WTC11 (cell line): Measurements from ENCODE around the gene COMMD10. TPM values are rescaled to one million over a fixed set of nuclear protein-coding genes. Genes with fewer than 3 reads are reported as not detected.

ENCODE experiments used
- ATAC-seq: fragments of 200-7000 bp; cut with Tn5 transposase; 2 replicates; pipeline ENCODE4 v1.10.0; 2021; ENCODE audit warnings: mild to moderate bottlenecking, moderate library complexity
- CTCF ChIA-PET: fragments of 300-600 bp; sonication (Branson Sonifier 250); formaldehyde crosslinking; loops from one replicate; lab custom pipeline; 2021; ENCODE audit warnings: antibody characterized with exemption; lab: Charles Lee
- POLR2A ChIA-PET: fragments of 350-600 bp; sonication (Branson Sonifier 250); formaldehyde crosslinking; loops from one replicate; lab custom pipeline; 2021; ENCODE audit warnings: antibody characterized with exemption; lab: Charles Lee
- DNase-seq: peaks from one replicate; pipeline ENCODE4 v3.0.0; 2021; ENCODE audit warnings: low spot score
- H3K27ac Mint-ChIP-seq: 2 replicates; pipeline ENCODE4 v1.8.0; 2021; ENCODE audit warnings: mixed read lengths
- H3K27me3 Mint-ChIP-seq: 2 replicates; pipeline ENCODE4 v1.8.0; 2021; ENCODE audit warnings: low read depth, mild to moderate bottlenecking, moderate library complexity, mixed read lengths
- H3K36me3 Mint-ChIP-seq: 2 replicates; pipeline ENCODE4 v1.8.0; 2021; ENCODE audit warnings: mixed read lengths
- H3K4me1 Mint-ChIP-seq: 2 replicates; pipeline ENCODE4 v1.8.0; 2022; ENCODE audit warnings: mixed read lengths
- H3K4me3 Mint-ChIP-seq: 2 replicates; pipeline ENCODE4 v1.8.0; 2021; ENCODE audit warnings: mild to moderate bottlenecking, moderate library complexity, mixed read lengths
- H3K9me3 Mint-ChIP-seq: 2 replicates; pipeline ENCODE4 v1.8.0; 2021; ENCODE audit warnings: mixed read lengths
- ATF2 ChIP-seq: sonication (generic); formaldehyde crosslinking; IDR thresholded peaks from 2 replicates; pipeline ENCODE4 v1.8.1; 2022; ENCODE audit warnings: low read depth, missing genetic modification reagents, borderline replicate concordance
- ATF6 ChIP-seq: sonication (generic); formaldehyde crosslinking; IDR thresholded peaks from 2 replicates; pipeline ENCODE4 v1.8.1; 2023; ENCODE audit warnings: mild to moderate bottlenecking, missing genetic modification reagents
- CBFB ChIP-seq: sonication (generic); formaldehyde crosslinking; IDR thresholded peaks from 2 replicates; pipeline ENCODE4 v1.8.1; 2022; ENCODE audit warnings: mild to moderate bottlenecking, low read depth, missing genetic modification reagents
- CREB1 ChIP-seq: sonication (generic); formaldehyde crosslinking; IDR thresholded peaks from 2 replicates; pipeline ENCODE4 v1.8.0; 2023; ENCODE audit warnings: mild to moderate bottlenecking, missing genetic modification reagents
- EMX1 ChIP-seq: fragments of 250-450 bp; sonication (Bioruptor Pico); IDR thresholded peaks from 2 replicates; pipeline ENCODE4 v1.8.0; 2021; ENCODE audit warnings: mild to moderate bottlenecking
- FOXJ3 ChIP-seq: sonication (generic); formaldehyde crosslinking; IDR thresholded peaks from 2 replicates; pipeline ENCODE4 v1.9.0; 2021; ENCODE audit warnings: missing genetic modification reagents, mild to moderate bottlenecking, borderline replicate concordance
- GTF2I ChIP-seq: fragments of 250-450 bp; sonication (Bioruptor Pico); conservative IDR thresholded peaks from 2 replicates; pipeline ENCODE4 v1.4.0; 2021; ENCODE audit warnings: mild to moderate bottlenecking
- HMGA2 ChIP-seq: fragments of 250-450 bp; sonication (Bioruptor Pico); IDR thresholded peaks from 2 replicates; pipeline ENCODE4 v1.4.0; 2021; ENCODE audit warnings: mild to moderate bottlenecking, moderate library complexity
- JAZF1 ChIP-seq: fragments of 250-450 bp; sonication (Bioruptor Pico); IDR thresholded peaks from 2 replicates; pipeline ENCODE4 v1.9.0; 2021; ENCODE audit warnings: moderate library complexity, mild to moderate bottlenecking, inconsistent platforms
- MXD4 ChIP-seq: fragments of 250-450 bp; sonication (Bioruptor Pico); IDR thresholded peaks from 2 replicates; pipeline ENCODE4 v1.8.0; 2021; ENCODE audit warnings: mild to moderate bottlenecking, moderate library complexity, borderline replicate concordance
- NFE2L1 ChIP-seq: sonication (generic); formaldehyde crosslinking; IDR thresholded peaks from 2 replicates; pipeline ENCODE4 v1.8.1; 2023; ENCODE audit warnings: missing genetic modification reagents
- NR3C1 ChIP-seq: sonication (generic); formaldehyde crosslinking; conservative IDR thresholded peaks from 2 replicates; pipeline ENCODE4 v1.8.1; 2023; ENCODE audit warnings: low read depth, mild to moderate bottlenecking, missing genetic modification reagents
- OVOL2 ChIP-seq: fragments of 250-450 bp; sonication (Bioruptor Pico); IDR thresholded peaks from 2 replicates; pipeline ENCODE4 v1.9.0; 2021; ENCODE audit warnings: mild to moderate bottlenecking, borderline replicate concordance
- PRRX2 ChIP-seq: fragments of 250-450 bp; sonication (Bioruptor Pico); IDR thresholded peaks from 2 replicates; pipeline ENCODE4 v1.8.0; 2021; ENCODE audit warnings: mild to moderate bottlenecking
- SMAD3 ChIP-seq: sonication (generic); formaldehyde crosslinking; IDR thresholded peaks from 2 replicates; pipeline ENCODE4 v1.8.0; 2022; ENCODE audit warnings: missing genetic modification reagents, mild to moderate bottlenecking, borderline replicate concordance
- USF2 ChIP-seq: sonication (generic); formaldehyde crosslinking; IDR thresholded peaks from 2 replicates; pipeline ENCODE4 v1.8.1; 2023; ENCODE audit warnings: mild to moderate bottlenecking, missing genetic modification reagents, moderate library complexity
- ZMAT4 ChIP-seq: fragments of 250-450 bp; sonication (Bioruptor Pico); IDR thresholded peaks from 2 replicates; pipeline ENCODE4 v1.9.0; 2021; ENCODE audit warnings: mild to moderate bottlenecking
- ZNF121 ChIP-seq: sonication (generic); formaldehyde crosslinking; IDR thresholded peaks from 2 replicates; pipeline ENCODE4 v1.8.0; 2023; ENCODE audit warnings: missing genetic modification reagents
- ZNF219 ChIP-seq: sonication (generic); formaldehyde crosslinking; IDR thresholded peaks from 2 replicates; pipeline ENCODE4 v1.8.0; 2023; ENCODE audit warnings: missing genetic modification reagents, mild to moderate bottlenecking, borderline replicate concordance
- ZNF281 ChIP-seq: sonication (generic); formaldehyde crosslinking; IDR thresholded peaks from 2 replicates; pipeline ENCODE4 v1.8.0; 2023; ENCODE audit warnings: mild to moderate bottlenecking, missing genetic modification reagents
- ZNF396 ChIP-seq: fragments of 250-450 bp; sonication (Bioruptor Pico); IDR thresholded peaks from 2 replicates; pipeline ENCODE4 v1.8.0; 2021; ENCODE audit warnings: mild to moderate bottlenecking, moderate library complexity, borderline replicate concordance
- total RNA-seq: library from RNA; stranded (reverse); gene quantifications from 3 replicates; pipeline ENCODE4 v1.2.3, GENCODE V29; 2021
- TF ChIP-seq, protein P1 (sequence below): sonication (generic); formaldehyde crosslinking; IDR thresholded peaks from 2 replicates; pipeline ENCODE4 v1.8.1; 2023; ENCODE audit warnings: mild to moderate bottlenecking, moderate library complexity, missing genetic modification reagents
- TF ChIP-seq, protein P2 (sequence below): sonication (generic); formaldehyde crosslinking; IDR thresholded peaks from 2 replicates; pipeline ENCODE4 v1.8.0; 2022; ENCODE audit warnings: mild to moderate bottlenecking, missing genetic modification reagents

COMMD10 gene
- total RNA-seq, 1 experiment from 2014 or later: 34.5 TPM

- ChIA-PET CTCF (no interaction called here), POLR2A (no interaction called here)
- peaks cover 12% of the 10 kb centered on the region; the same call in 1 of the 2 replicates for H3K9me3 Mint-ChIP-seq
- H3K27ac Mint-ChIP-seq: no peak overlapping the region
- DNase-seq (no peak), ATAC-seq (no peak)
- H3K4me3 Mint-ChIP-seq: no peak overlapping the region
- H3K4me1 Mint-ChIP-seq: peaks cover 2% of the 10 kb centered on the region; the same call in 1 of the 2 replicates
- H3K27me3 Mint-ChIP-seq: peaks cover 3% of the 10 kb centered on the region; the same call in 1 of the 2 replicates
- TF ChIP-seq ZNF396 (CRISPR knock-in tag): no peak
- no peak for TF ChIP-seq NR3C1 (CRISPR knock-in tag)
- no peak for TF ChIP-seq USF2
- no peak for TF ChIP-seq PRRX2 (CRISPR knock-in tag)
- TF ChIP-seq ZNF281: no peak
- no peak for TF ChIP-seq EMX1 (CRISPR knock-in tag)
- no peak for TF ChIP-seq HMGA2 (CRISPR knock-in tag)
- TF ChIP-seq ATF2 (CRISPR knock-in tag): no peak
- no peak for TF ChIP-seq ZNF121
- no peak for TF ChIP-seq ZMAT4 (CRISPR knock-in tag)
- no peak for TF ChIP-seq CREB1 (CRISPR knock-in tag)
- TF ChIP-seq ZNF219 (CRISPR knock-in tag): no peak
- TF ChIP-seq MXD4 (CRISPR knock-in tag): no peak
- no peak for TF ChIP-seq JAZF1 (CRISPR knock-in tag)
- no peak for TF ChIP-seq OVOL2 (CRISPR knock-in tag)
- no peaks in the 10 kb centered on the region for H3K36me3 Mint-ChIP-seq
Observed at GRCh38 chr5:116058346-116058936, 26.4 kb upstream of the COMMD10 start.

DNA sequence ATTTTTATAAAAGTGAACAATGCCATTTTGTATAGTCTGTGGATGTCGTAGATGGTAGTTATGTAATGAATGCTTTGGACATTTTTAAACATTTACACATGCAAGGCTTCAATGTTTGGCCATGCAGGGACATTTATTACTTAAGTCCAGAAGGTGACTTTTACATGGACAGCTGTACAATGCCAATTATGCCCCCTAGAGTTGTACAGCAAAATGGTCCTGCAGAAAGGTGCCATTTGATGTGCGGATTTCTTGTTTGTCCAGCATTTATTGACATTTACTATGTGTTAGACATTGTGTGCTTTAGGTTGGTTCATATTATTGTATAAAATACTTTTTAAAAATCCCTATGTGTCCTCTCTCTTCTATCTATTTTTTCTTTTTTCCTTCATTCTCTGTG, 22.5 kb upstream of the COMMD10 start:
- DNase-seq (no peak), ATAC-seq (no peak)
- H3K4me1 Mint-ChIP-seq: peaks cover 2% of the 10 kb centered on the region; the same call in 1 of the 2 replicates
- no peak overlapping the region for H3K27ac Mint-ChIP-seq
- H3K9me3 Mint-ChIP-seq: no peaks in the 10 kb centered on the region
- ChIA-PET POLR2A (no interaction called here), CTCF (no interaction called here)
- no peaks in the 10 kb centered on the region for H3K36me3 Mint-ChIP-seq
- H3K27me3 Mint-ChIP-seq: no peaks in the 10 kb centered on the region
- no peak overlapping the region for H3K4me3 Mint-ChIP-seq
- TF ChIP-seq ATF2 (CRISPR knock-in tag) (no peak), FOXJ3 (CRISPR knock-in tag) (no peak), CREB1 (CRISPR knock-in tag) (no peak), SMAD3 (no peak), GTF2I (no peak), ATF6 (CRISPR knock-in tag) (no peak), NFE2L1 (no peak), CBFB (CRISPR knock-in tag) (no peak)
- TF ChIP-seq, protein P1, sequence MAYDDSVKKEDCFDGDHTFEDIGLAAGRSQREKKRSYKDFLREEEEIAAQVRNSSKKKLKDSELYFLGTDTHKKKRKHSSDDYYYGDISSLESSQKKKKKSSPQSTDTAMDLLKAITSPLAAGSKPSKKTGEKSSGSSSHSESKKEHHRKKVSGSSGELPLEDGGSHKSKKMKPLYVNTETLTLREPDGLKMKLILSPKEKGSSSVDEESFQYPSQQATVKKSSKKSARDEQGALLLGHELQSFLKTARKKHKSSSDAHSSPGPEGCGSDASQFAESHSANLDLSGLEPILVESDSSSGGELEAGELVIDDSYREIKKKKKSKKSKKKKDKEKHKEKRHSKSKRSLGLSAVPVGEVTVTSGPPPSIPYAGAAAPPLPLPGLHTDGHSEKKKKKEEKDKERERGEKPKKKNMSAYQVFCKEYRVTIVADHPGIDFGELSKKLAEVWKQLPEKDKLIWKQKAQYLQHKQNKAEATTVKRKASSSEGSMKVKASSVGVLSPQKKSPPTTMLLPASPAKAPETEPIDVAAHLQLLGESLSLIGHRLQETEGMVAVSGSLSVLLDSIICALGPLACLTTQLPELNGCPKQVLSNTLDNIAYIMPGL (CRISPR knock-in tag): no peak
- TF ChIP-seq, protein P2, sequence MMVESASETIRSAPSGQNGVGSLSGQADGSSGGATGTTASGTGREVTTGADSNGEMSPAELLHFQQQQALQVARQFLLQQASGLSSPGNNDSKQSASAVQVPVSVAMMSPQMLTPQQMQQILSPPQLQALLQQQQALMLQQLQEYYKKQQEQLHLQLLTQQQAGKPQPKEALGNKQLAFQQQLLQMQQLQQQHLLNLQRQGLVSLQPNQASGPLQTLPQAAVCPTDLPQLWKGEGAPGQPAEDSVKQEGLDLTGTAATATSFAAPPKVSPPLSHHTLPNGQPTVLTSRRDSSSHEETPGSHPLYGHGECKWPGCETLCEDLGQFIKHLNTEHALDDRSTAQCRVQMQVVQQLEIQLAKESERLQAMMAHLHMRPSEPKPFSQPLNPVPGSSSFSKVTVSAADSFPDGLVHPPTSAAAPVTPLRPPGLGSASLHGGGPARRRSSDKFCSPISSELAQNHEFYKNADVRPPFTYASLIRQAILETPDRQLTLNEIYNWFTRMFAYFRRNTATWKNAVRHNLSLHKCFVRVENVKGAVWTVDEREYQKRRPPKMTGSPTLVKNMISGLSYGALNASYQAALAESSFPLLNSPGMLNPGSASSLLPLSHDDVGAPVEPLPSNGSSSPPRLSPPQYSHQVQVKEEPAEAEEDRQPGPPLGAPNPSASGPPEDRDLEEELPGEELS (CRISPR knock-in tag): no peak
